Measurements from ENCODE around the gene TACC2. TPM values are rescaled to one million over a fixed set of nuclear protein-coding genes. Genes with fewer than 3 reads are reported as not detected.
"Not testable (repeated sequence)": the region's sequence is repeated elsewhere in the genome, so short reads cannot be mapped to it uniquely, and the experiment has no call there.

Gene TACC2
- total RNA-seq, 1 experiment from 2014 or later, result 89.0 TPM

DNA sequence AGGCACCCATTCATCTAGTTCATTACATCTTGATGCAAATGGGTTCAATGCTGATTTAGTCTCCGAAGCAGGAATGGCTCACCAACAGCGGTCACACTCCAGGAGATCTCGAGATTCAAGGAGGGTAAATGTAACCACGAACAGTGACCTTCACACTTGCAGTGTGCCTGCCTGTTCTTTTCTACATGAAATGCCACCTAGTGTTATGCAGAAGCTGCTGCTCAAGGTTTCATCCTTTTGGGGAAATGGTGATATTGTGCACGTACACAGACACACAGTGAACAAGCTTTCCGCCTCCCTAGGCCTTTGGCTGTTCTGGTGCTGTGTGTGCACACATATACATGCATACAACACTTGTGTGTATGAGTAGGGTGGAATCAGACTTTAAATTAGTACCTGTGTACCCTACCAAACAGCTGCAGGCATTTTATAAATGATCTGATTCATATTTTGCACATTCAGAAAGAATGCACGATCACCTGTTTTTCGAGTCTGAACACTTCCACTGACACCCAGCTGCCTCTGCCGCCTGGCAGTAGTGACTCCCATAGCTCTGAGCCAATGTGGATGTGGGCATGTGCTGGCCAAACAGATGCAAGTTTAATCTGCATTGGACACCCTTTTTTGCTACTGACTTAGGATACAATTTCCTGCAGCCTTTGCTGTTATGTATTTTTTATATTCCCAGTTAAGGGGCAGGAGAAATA is 100.5 kb downstream of the TACC2 start:
- H3K9me3 Mint-ChIP-seq (ENCODE audit: unreplicated experiment), result no peaks in the 10 kb centered on the region
- H3K36me3 Mint-ChIP-seq (ENCODE audit: insufficient read depth, unreplicated experiment), result no peaks in the 10 kb centered on the region
- ChIA-PET CTCF (interaction anchor here (0.6 to 1.7 kb wide), 11 partner anchors 9 to 378 kb away, joined by 3 to 8 read pairs (median 4); partner anchors contain the start of gene NSMCE4A), POLR2A (interaction anchor here (1.0 to 7.9 kb wide), 11 partner anchors 12 to 116 kb away, joined by 3 to 88 read pairs (median 6); no protein-coding TSS in a partner anchor)
- BruUV-seq (replicated peaks), result no TSS peak
- H3K4me3 Mint-ChIP-seq (ENCODE audit: unreplicated experiment), result no peak overlapping the region
- peak; percentile 52 for DNase-seq (ENCODE audit: unreplicated experiment)
- intact Hi-C loops (cut with micrococcal nuclease), result loop anchor here (1.0 kb wide), 1 partner anchor 35 kb away; no protein-coding TSS in a partner anchor
- no peaks in the 10 kb centered on the region for H3K27me3 Mint-ChIP-seq (ENCODE audit: insufficient read depth, unreplicated experiment)
- TF ChIP-seq, protein P1, sequence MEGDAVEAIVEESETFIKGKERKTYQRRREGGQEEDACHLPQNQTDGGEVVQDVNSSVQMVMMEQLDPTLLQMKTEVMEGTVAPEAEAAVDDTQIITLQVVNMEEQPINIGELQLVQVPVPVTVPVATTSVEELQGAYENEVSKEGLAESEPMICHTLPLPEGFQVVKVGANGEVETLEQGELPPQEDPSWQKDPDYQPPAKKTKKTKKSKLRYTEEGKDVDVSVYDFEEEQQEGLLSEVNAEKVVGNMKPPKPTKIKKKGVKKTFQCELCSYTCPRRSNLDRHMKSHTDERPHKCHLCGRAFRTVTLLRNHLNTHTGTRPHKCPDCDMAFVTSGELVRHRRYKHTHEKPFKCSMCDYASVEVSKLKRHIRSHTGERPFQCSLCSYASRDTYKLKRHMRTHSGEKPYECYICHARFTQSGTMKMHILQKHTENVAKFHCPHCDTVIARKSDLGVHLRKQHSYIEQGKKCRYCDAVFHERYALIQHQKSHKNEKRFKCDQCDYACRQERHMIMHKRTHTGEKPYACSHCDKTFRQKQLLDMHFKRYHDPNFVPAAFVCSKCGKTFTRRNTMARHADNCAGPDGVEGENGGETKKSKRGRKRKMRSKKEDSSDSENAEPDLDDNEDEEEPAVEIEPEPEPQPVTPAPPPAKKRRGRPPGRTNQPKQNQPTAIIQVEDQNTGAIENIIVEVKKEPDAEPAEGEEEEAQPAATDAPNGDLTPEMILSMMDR (IDR thresholded peaks at IDR 0.05; ENCODE audit: unreplicated experiment), result peak; percentile 14
- H3K27ac Mint-ChIP-seq (ENCODE audit: low read depth, unreplicated experiment), result peak overlapping the region; percentile 51
- H3K4me1 Mint-ChIP-seq (ENCODE audit: insufficient read depth, unreplicated experiment), result peaks cover 19% of the 10 kb centered on the region

DNA sequence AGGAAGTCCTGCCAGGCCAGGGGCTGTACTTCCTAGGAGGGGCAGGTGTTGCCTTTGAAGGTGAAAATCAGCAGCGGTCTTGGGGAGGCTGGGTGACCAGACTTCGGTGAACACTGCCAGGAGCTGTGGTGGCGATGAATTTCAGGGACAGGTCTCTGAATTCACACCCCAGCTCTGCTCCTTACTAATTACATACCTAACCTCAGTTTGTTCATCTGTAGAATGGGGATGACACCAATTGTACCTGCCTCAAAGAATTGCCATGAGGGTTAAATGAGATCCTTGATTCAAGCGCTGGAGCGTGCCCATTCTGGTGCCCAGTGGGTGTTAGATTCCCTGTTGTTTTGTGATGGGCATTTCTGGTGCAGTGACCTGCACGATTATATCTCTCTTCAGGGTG is 102.8 kb downstream of the TACC2 start:
- H3K9me3 Mint-ChIP-seq (ENCODE audit: unreplicated experiment), result no peaks in the 10 kb centered on the region
- H3K27me3 Mint-ChIP-seq (ENCODE audit: insufficient read depth, unreplicated experiment), result no peaks in the 10 kb centered on the region
- no TSS peak for BruUV-seq (replicated peaks)
- POLR2A ChIA-PET, result interaction anchor here (3.0 kb wide), 1 partner anchor 21 kb away, joined by 27 read pairs; no protein-coding TSS in a partner anchor
- no peak for DNase-seq (ENCODE audit: unreplicated experiment)
- no peaks in the 10 kb centered on the region for H3K36me3 Mint-ChIP-seq (ENCODE audit: insufficient read depth, unreplicated experiment)
- TF ChIP-seq, protein P1 (IDR thresholded peaks at IDR 0.05; ENCODE audit: unreplicated experiment), result no peak
- CTCF ChIA-PET, result interaction anchor here (0.7 to 0.9 kb wide), 2 partner anchors 21 to 27 kb away, joined by 3 to 4 read pairs; no protein-coding TSS in a partner anchor
- H3K4me1 Mint-ChIP-seq (ENCODE audit: insufficient read depth, unreplicated experiment), result peaks cover 10% of the 10 kb centered on the region
- H3K27ac Mint-ChIP-seq (ENCODE audit: low read depth, unreplicated experiment), result no peak overlapping the region
- H3K4me3 Mint-ChIP-seq (ENCODE audit: unreplicated experiment), result no peak overlapping the region
- intact Hi-C loops (cut with micrococcal nuclease), result no loop called here

DNA sequence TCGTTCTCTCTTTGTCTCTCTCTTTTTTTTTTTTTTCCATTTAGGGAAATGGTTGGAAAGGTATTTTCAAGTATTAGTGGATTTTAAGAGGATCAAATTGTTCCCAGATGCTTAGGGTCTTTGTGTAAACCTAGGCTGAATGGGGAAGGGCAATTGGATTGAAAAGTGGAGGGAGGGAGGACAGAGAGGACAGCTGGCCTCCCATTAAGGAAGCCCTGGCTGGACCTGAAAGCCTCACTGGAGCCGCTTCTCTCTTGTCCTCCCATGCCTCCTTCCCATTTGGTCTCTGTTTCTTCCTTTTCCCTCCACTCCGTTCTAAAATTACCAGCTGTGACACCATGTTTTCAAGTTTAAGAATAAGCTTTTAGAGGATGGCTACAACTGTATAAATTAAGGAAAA is 104.1 kb downstream of the TACC2 start:
- no peaks in the 10 kb centered on the region for H3K27me3 Mint-ChIP-seq (ENCODE audit: insufficient read depth, unreplicated experiment)
- intact Hi-C loops (cut with micrococcal nuclease), result no loop called here
- no peaks in the 10 kb centered on the region for H3K9me3 Mint-ChIP-seq (ENCODE audit: unreplicated experiment)
- H3K4me3 Mint-ChIP-seq (ENCODE audit: unreplicated experiment), result no peak overlapping the region
- no peak overlapping the region for H3K27ac Mint-ChIP-seq (ENCODE audit: low read depth, unreplicated experiment)
- ChIA-PET POLR2A (interaction anchor here (1.3 to 1.4 kb wide), 2 partner anchors 19 to 34 kb away, joined by 3 to 4 read pairs; no protein-coding TSS in a partner anchor), CTCF (interaction anchor here (0.7 kb wide), 2 partner anchors 40 to 42 kb away, joined by 3 to 4 read pairs; no protein-coding TSS in a partner anchor)
- no peaks in the 10 kb centered on the region for H3K36me3 Mint-ChIP-seq (ENCODE audit: insufficient read depth, unreplicated experiment)
- H3K4me1 Mint-ChIP-seq (ENCODE audit: insufficient read depth, unreplicated experiment), result peaks cover 17% of the 10 kb centered on the region
- TF ChIP-seq, protein P1 (IDR thresholded peaks at IDR 0.05; ENCODE audit: unreplicated experiment), result no peak
- BruUV-seq (replicated peaks), result no TSS peak
- DNase-seq (ENCODE audit: unreplicated experiment), result no peak

DNA sequence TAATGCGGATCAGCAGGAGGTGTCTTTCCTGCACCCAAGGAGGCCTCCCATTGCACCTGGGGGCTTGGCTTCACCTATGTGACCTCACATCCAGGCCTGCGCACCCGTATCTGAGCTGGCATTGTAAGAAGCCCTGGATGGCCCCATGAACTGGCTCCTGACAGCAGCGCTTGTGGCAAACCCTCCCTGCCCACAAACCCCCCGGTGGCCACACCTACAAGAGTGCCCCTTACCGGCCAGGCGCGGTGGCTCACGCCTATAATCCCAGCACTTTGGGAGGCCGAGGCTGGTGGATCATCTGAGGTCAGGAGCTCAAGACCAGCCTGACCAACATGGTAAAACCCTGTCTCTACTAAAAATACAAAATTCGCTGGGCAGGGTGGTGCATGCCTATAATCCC is 107.2 kb downstream of the TACC2 start:
- H3K4me1 Mint-ChIP-seq (ENCODE audit: insufficient read depth, unreplicated experiment); POLR2A ChIA-PET; DNase-seq (ENCODE audit: unreplicated experiment); H3K27me3 Mint-ChIP-seq (ENCODE audit: insufficient read depth, unreplicated experiment); H3K9me3 Mint-ChIP-seq (ENCODE audit: unreplicated experiment); intact Hi-C loops (cut with micrococcal nuclease); BruUV-seq (replicated peaks); H3K36me3 Mint-ChIP-seq (ENCODE audit: insufficient read depth, unreplicated experiment); H3K27ac Mint-ChIP-seq (ENCODE audit: low read depth, unreplicated experiment); H3K4me3 Mint-ChIP-seq (ENCODE audit: unreplicated experiment); CTCF ChIA-PET: not testable (repeated sequence)

Measured in MCF 10A (cell line).